H1 (cell line): Measurements from ENCODE around the gene MYBL2. TPM values are rescaled to one million over a fixed set of nuclear protein-coding genes. Genes with fewer than 3 reads are reported as not detected.

Experiments used
- CTCF ChIA-PET: fragments of 300-600 bp; sonication (Branson Sonifier 250); formaldehyde crosslinking; loops from one replicate; lab custom pipeline; 2021; ENCODE audit not compliant: partially characterized antibody; lab: Charles Lee
- POLR2A ChIA-PET: fragments of 300-600 bp; sonication (Branson Sonifier 250); formaldehyde crosslinking; loops from one replicate; lab custom pipeline; 2021; ENCODE audit warnings: inconsistent platforms; ENCODE audit not compliant: partially characterized antibody; lab: Charles Lee
- DNase-seq, 2 experiments: peaks; one replicate each; pipeline versions ENCODE4 v3.0.0 to v3.0.0-alpha.2; 2010 to 2022; ENCODE audit warnings: low spot score in 2 of 2, low read depth in 1 of 2, mixed read lengths in 1 of 2
- FAIRE-seq: peaks from 2 replicates; lab custom pipeline; 2011; peaks lifted over from hg19 to GRCh38; lab: Jason Lieb, UNC
- H2AFZ ChIP-seq: 2 replicates; pipeline ENCODE4 v1.8.1; 2012; ENCODE audit warnings: low read length, inconsistent platforms
- H2AK5ac ChIP-seq: 2 replicates; pipeline ENCODE4 v1.6.1; 2013; ENCODE audit warnings: low read depth, low read length
- H2BK120ac ChIP-seq: replicated peaks from 2 replicates; pipeline ENCODE3; 2013; ENCODE audit warnings: low read depth, low read length, inconsistent platforms
- H2BK12ac ChIP-seq: 2 replicates; pipeline ENCODE4 v1.6.1; 2013; ENCODE audit warnings: low read depth, low read length
- H2BK15ac ChIP-seq: 2 replicates; pipeline ENCODE4 v1.6.1; 2013; ENCODE audit warnings: low read length
- H2BK20ac ChIP-seq: 2 replicates; pipeline ENCODE4 v1.6.1; 2013; ENCODE audit warnings: low read length
- H2BK5ac ChIP-seq: 2 replicates; pipeline ENCODE4 v1.6.1; 2013; ENCODE audit warnings: low read depth, low read length
- H3K14ac ChIP-seq: 2 replicates; pipeline ENCODE4 v1.6.1; 2013; ENCODE audit warnings: inconsistent platforms; ENCODE audit not compliant: insufficient read length
- H3K18ac ChIP-seq: 2 replicates; pipeline ENCODE4 v1.6.1; 2013; ENCODE audit warnings: low read length; ENCODE audit errors: extremely low read depth
- H3K23ac ChIP-seq: 2 replicates; pipeline ENCODE4 v1.6.1; 2013; ENCODE audit warnings: inconsistent platforms; ENCODE audit not compliant: insufficient read length
- H3K23me2 ChIP-seq: 2 replicates; pipeline ENCODE4 v1.6.1; 2013; ENCODE audit warnings: low read depth, low read length
- H3K27ac ChIP-seq: 2 replicates; pipeline ENCODE4 v1.6.1; 2011; ENCODE audit warnings: low read depth, low read length, inconsistent platforms
- H3K27me3 ChIP-seq, 4 experiments: replicated peaks in 1 of 4; 1 replicate in 1 of 4; 2 replicates in 3 of 4; pipeline versions ENCODE4 v1.6.1 to v1.8.1; 2011 to 2013; ENCODE audit warnings: low read length in 3 of 4, mild to moderate bottlenecking in 3 of 4, inconsistent platforms in 2 of 4, mixed read lengths in 2 of 4, moderate library complexity in 1 of 4; ENCODE audit not compliant: control insufficient read depth in 3 of 4, insufficient read depth in 3 of 4; ENCODE audit errors: extremely low read depth in 1 of 4
- H3K36me3 ChIP-seq, 4 experiments: 2 replicates each; pipeline versions ENCODE4 v1.6.1 to v1.8.1; 2011 to 2013; ENCODE audit warnings: mild to moderate bottlenecking in 4 of 4, low read length in 3 of 4, moderate library complexity in 2 of 4, control low read depth in 1 of 4, inconsistent platforms in 1 of 4; ENCODE audit not compliant: insufficient read depth in 4 of 4, control insufficient read depth in 2 of 4
- H3K4ac ChIP-seq: replicated peaks from 2 replicates; pipeline ENCODE3; 2013; ENCODE audit warnings: low read length, low read depth, mixed read lengths, inconsistent platforms; ENCODE audit not compliant: insufficient read length
- H3K4me1 ChIP-seq, 4 experiments: replicated peaks in 1 of 4; 1 replicate in 1 of 4; 2 replicates in 3 of 4; pipeline versions ENCODE4 v1.6.1 to v1.8.1; 2011 to 2013; ENCODE audit warnings: low read length in 3 of 4, inconsistent platforms in 2 of 4, mixed read lengths in 1 of 4; ENCODE audit not compliant: insufficient read depth in 4 of 4, control insufficient read depth in 3 of 4
- H3K4me2 ChIP-seq, 2 experiments: 2 replicates each; pipeline versions ENCODE4 v1.6.1 to v1.8.1; 2011 to 2013; ENCODE audit warnings: low read depth in 2 of 2, low read length in 2 of 2, control low read depth in 1 of 2, inconsistent platforms in 1 of 2, mild to moderate bottlenecking in 1 of 2; ENCODE audit not compliant: insufficient read depth in 1 of 2
- H3K4me3 ChIP-seq, 4 experiments: fragments of 200-600, 300-600 bp in 1 of 4; sonication (generic), shearing (Covaris generic), sonication (Bioruptor Twin) in 1 of 4; 2 replicates each; pipeline versions ENCODE4 v1.5.1 to v1.8.1; 2011 to 2016; ENCODE audit warnings: low read length in 4 of 4, low read depth in 3 of 4, control low read depth in 2 of 4, inconsistent platforms in 2 of 4, mild to moderate bottlenecking in 2 of 4, mixed read lengths in 1 of 4, moderate library complexity in 1 of 4; ENCODE audit not compliant: insufficient read depth in 2 of 4; ENCODE audit errors: extremely low read depth in 1 of 4
- H3K56ac ChIP-seq: replicated peaks from 2 replicates; pipeline ENCODE3; 2013; ENCODE audit warnings: low read depth, mild to moderate bottlenecking, mixed read lengths, low read length, inconsistent platforms; ENCODE audit not compliant: insufficient read length
- H3K79me1 ChIP-seq: 2 replicates; pipeline ENCODE4 v1.6.1; 2013; ENCODE audit warnings: low read depth, low read length, control low read depth
- H3K79me2 ChIP-seq, 2 experiments: 2 replicates each; pipeline versions ENCODE4 v1.6.1 to v1.8.1; 2012 to 2013; ENCODE audit warnings: low read length in 2 of 2, mild to moderate bottlenecking in 2 of 2, inconsistent platforms in 1 of 2; ENCODE audit not compliant: insufficient read depth in 2 of 2, control insufficient read depth in 1 of 2
- H3K9ac ChIP-seq, 4 experiments: replicated peaks in 1 of 4; 1 replicate in 1 of 4; 2 replicates in 3 of 4; pipeline versions ENCODE4 v1.6.1 to v1.8.1; 2011 to 2013; ENCODE audit warnings: low read depth in 3 of 4, low read length in 3 of 4, control low read depth in 2 of 4, mild to moderate bottlenecking in 2 of 4, moderate library complexity in 2 of 4, inconsistent platforms in 1 of 4; ENCODE audit errors: extremely low read depth in 1 of 4
- H3K9me3 ChIP-seq, 2 experiments: 2 replicates each; pipeline versions ENCODE4 v1.6.1 to v1.8.1; 2012 to 2013; ENCODE audit warnings: mild to moderate bottlenecking in 2 of 2, moderate library complexity in 2 of 2, control low read depth in 1 of 2, inconsistent platforms in 1 of 2, low read depth in 1 of 2, low read length in 1 of 2, mixed read lengths in 1 of 2; ENCODE audit not compliant: insufficient read depth in 2 of 2
- H4K20me1 ChIP-seq, 2 experiments: replicated peaks in 1 of 2; 2 replicates each; pipeline versions ENCODE3 to v1.8.1; 2011 to 2013; ENCODE audit warnings: inconsistent platforms in 2 of 2, low read length in 2 of 2, mild to moderate bottlenecking in 1 of 2; ENCODE audit not compliant: insufficient read depth in 2 of 2, control insufficient read depth in 1 of 2
- H4K5ac ChIP-seq: 2 replicates; pipeline ENCODE4 v1.6.1; 2013; ENCODE audit warnings: low read length, low read depth, mixed read lengths, inconsistent platforms; ENCODE audit not compliant: insufficient read length
- H4K8ac ChIP-seq: 2 replicates; pipeline ENCODE4 v1.8.0; 2013; ENCODE audit warnings: mild to moderate bottlenecking, moderate library complexity, low read length, inconsistent platforms; ENCODE audit not compliant: insufficient read depth; ENCODE audit errors: extremely low read depth
- H4K91ac ChIP-seq: replicated peaks from 2 replicates; pipeline ENCODE3; 2013; ENCODE audit warnings: low read length, mixed read lengths, inconsistent platforms; ENCODE audit not compliant: insufficient read length
- BRCA1 ChIP-seq: IDR thresholded peaks from 2 replicates; pipeline ENCODE4 v1.6.1; 2012; ENCODE audit warnings: low read depth, low read length, improper control_type of control experiment
- CHD2 ChIP-seq: IDR thresholded peaks from 2 replicates; pipeline ENCODE4 v1.6.1; 2012; ENCODE audit warnings: low read length, improper control_type of control experiment
- FOSL1 ChIP-seq: IDR thresholded peaks from 2 replicates; pipeline ENCODE4 v1.6.1; 2011; ENCODE audit warnings: mild to moderate bottlenecking, low read depth, low read length, moderate library complexity; ENCODE audit not compliant: insufficient read depth
- GTF2F1 ChIP-seq: IDR thresholded peaks from 2 replicates; pipeline ENCODE4 v1.6.1; 2012; ENCODE audit warnings: low read depth, low read length, improper control_type of control experiment, borderline replicate concordance
- POLR2A ChIP-seq, 2 experiments: IDR thresholded peaks; 1 replicate in 1 of 2; 2 replicates in 1 of 2; pipeline ENCODE4 v1.6.1; 2011; ENCODE audit warnings: low read depth in 2 of 2, low read length in 2 of 2, mild to moderate bottlenecking in 2 of 2; ENCODE audit errors: control extremely low read depth in 1 of 2
- RBBP5 ChIP-seq: IDR thresholded peaks from 2 replicates; pipeline ENCODE4 v1.7.1; 2012; ENCODE audit warnings: low read depth, mild to moderate bottlenecking, inconsistent platforms, low read length, moderate library complexity, borderline replicate concordance
- SIRT6 ChIP-seq: IDR thresholded peaks from one replicate; pipeline ENCODE4 v1.7.1; 2012; ENCODE audit warnings: low read length, inconsistent platforms
- SUZ12 ChIP-seq: fragments of 200-600 bp; sonication (generic); IDR thresholded peaks from 2 replicates; pipeline ENCODE4 v1.6.1; 2012; ENCODE audit warnings: mild to moderate bottlenecking, inconsistent platforms, low read length, moderate library complexity, mixed read lengths
- TBP ChIP-seq: IDR thresholded peaks from 2 replicates; pipeline ENCODE4 v1.6.1; 2011; ENCODE audit warnings: low read depth, low read length, improper control_type of control experiment
- WGBS, 2 experiments: shearing (Covaris generic) in 1 of 2; methylation state at CpG; one replicate each; pipeline versions ENCODE4 v1.1.6 to v1.1.7; 2013 to 2015; ENCODE audit warnings: low lambda C conversion rate in 2 of 2, mixed read lengths in 2 of 2, inconsistent platforms in 1 of 2, low coverage in 1 of 2, missing lambda C conversion rate in 1 of 2; ENCODE audit not compliant: insufficient replicate concordance in 2 of 2, insufficient coverage in 1 of 2, insufficient read length in 1 of 2; ENCODE audit errors: extremely low coverage in 1 of 2, missing lambda C conversion rate in 1 of 2; 5-methylcytosine and 5-hydroxymethylcytosine counted together
- polyA plus RNA-seq, 7 experiments: library from polyadenylated mRNA; depleted of rRNA in 3 of 7; stranded (reverse) in 5 of 7; unstranded in 2 of 7; fragments of >200 nt in 5 of 7; fragments of 200-250 nt in 2 of 7; gene quantifications; 1 replicate in 5 of 7; 2 replicates in 1 of 7; 4 replicates in 1 of 7; pipeline versions ENCODE4 v1.2.1 to v1.2.3, GENCODE V29; 2011 to 2013; ENCODE audit warnings: missing spikeins in 2 of 7, mixed read lengths in 2 of 7
- total RNA-seq: library from RNA; stranded (reverse); fragmentation: NEBNext Ultra II Directional; extraction: Animal tissue kit (Norgen Biotek cat#: 25700); gene quantifications from 2 replicates; pipeline ENCODE4 v1.2.1, GENCODE V29; 2021

Gene MYBL2
- total and polyA plus RNA-seq, 2 of the 8 experiments (the other 6 are each of a cell fraction or from before 2014, with no cell fraction given) = 75.3 to 207 TPM

- Histone ChIP-seq H3K9me3 (no peaks in the 10 kb centered on the region), H4K5ac (no peak overlapping the region), H2BK5ac (no peak overlapping the region), H2BK15ac (no peak overlapping the region), H3K27ac (no peak overlapping the region), H3K23me2 (0 out of 2 replicates have a peak, but pooled peaks cover 2% of the 10 kb centered on the region), H3K4me3 (no peak overlapping the region), H2BK120ac (no peak overlapping the region), H2BK12ac (no peak overlapping the region), H4K20me1 (no peaks in the 10 kb centered on the region), H3K27me3 (no peaks in the 10 kb centered on the region; a peak in 1 of 7 replicates), H3K18ac (no peak overlapping the region), H3K56ac (no peak overlapping the region), H2BK20ac (no peak overlapping the region), H2AFZ (no peak overlapping the region), H3K9ac (no peak overlapping the region), H3K4ac (no peak overlapping the region), H3K79me1 (no peaks in the 10 kb centered on the region), H3K23ac (no peak overlapping the region), H3K36me3 (no peaks in the 10 kb centered on the region), H2AK5ac (no peak overlapping the region), H3K4me2 (no peak overlapping the region), H3K4me1 (peaks cover 0 to 12% (median 2%) of the 10 kb centered on the region in 4 experiments; a peak in 3 of 7 replicates), H4K8ac (no peak overlapping the region), H3K14ac (no peak overlapping the region), H3K79me2 (no peaks in the 10 kb centered on the region), H4K91ac (no peak overlapping the region)
- FAIRE-seq = no peak
- DNase-seq = no peak
- no peak for TF ChIP-seq POLR2A (IDR thresholded peaks at IDR 0.05; ENCODE audit: control extremely low read depth in 1 of 2, low read depth in 2 of 2, low read length in 2 of 2)
- TF ChIP-seq TBP = no peak
- no peak for TF ChIP-seq GTF2F1
- no peak for TF ChIP-seq RBBP5
- TF ChIP-seq CHD2 = no peak
- no peak for TF ChIP-seq FOSL1
- TF ChIP-seq SUZ12 = no peak
- no peak for TF ChIP-seq SIRT6
- no peak for TF ChIP-seq BRCA1
- ChIA-PET CTCF (no interaction called here), POLR2A (interaction anchor here (1.1 kb wide), 1 partner anchor 16 kb away, joined by 3 read pairs; no protein-coding TSS in a partner anchor)
- 91% methylated on average over 4 of the region's 4 CpGs; no CpG with 5 or more reads in 1 of the 2 experiments for WGBS, 2 experiments
Observed at GRCh38 chr20:43723186-43723585, 56.3 kb downstream of the MYBL2 start.
